Muscle layer of duodenum (tissue), 2 donors: ENCODE results near the gene TRMT10B.
"Not testable (repeated sequence)": the region's sequence is repeated elsewhere in the genome, so short reads cannot be mapped to it uniquely, and the experiment has no call there.

ENCODE experiments used
- H3K27ac ChIP-seq: one replicate; pipeline ENCODE4 v1.7.0; 2013; ENCODE audit warnings: mild to moderate bottlenecking, low read length
- H3K27me3 ChIP-seq: one replicate; pipeline ENCODE4 v1.7.0; 2013; ENCODE audit warnings: low read depth, mild to moderate bottlenecking, control low read depth, low read length
- H3K36me3 ChIP-seq, 2 donors: one replicate each; pipeline ENCODE4 v1.7.0; 2013; ENCODE audit warnings: low read length in 2 of 2, control low read depth in 1 of 2, mild to moderate bottlenecking in 1 of 2; ENCODE audit not compliant: insufficient read depth in 2 of 2, control insufficient read depth in 1 of 2
- H3K4me1 ChIP-seq, 2 donors: one replicate each; pipeline ENCODE4 v1.7.0; 2013; ENCODE audit warnings: low read length in 2 of 2, mild to moderate bottlenecking in 2 of 2, control low read depth in 1 of 2, moderate library complexity in 1 of 2; ENCODE audit not compliant: insufficient read depth in 2 of 2, control insufficient read depth in 1 of 2
- H3K4me3 ChIP-seq, 2 donors: one replicate each; pipeline ENCODE4 v1.7.0; 2013; ENCODE audit warnings: low read length in 2 of 2, low read depth in 1 of 2, mild to moderate bottlenecking in 1 of 2
- H3K9me3 ChIP-seq, 2 donors: one replicate each; pipeline ENCODE4 v1.7.0; 2013; ENCODE audit warnings: low read length in 2 of 2, control low read depth in 1 of 2, mild to moderate bottlenecking in 1 of 2; ENCODE audit not compliant: control insufficient read depth in 1 of 2
- donor health status: healthy.

TRMT10B gene

DNA sequence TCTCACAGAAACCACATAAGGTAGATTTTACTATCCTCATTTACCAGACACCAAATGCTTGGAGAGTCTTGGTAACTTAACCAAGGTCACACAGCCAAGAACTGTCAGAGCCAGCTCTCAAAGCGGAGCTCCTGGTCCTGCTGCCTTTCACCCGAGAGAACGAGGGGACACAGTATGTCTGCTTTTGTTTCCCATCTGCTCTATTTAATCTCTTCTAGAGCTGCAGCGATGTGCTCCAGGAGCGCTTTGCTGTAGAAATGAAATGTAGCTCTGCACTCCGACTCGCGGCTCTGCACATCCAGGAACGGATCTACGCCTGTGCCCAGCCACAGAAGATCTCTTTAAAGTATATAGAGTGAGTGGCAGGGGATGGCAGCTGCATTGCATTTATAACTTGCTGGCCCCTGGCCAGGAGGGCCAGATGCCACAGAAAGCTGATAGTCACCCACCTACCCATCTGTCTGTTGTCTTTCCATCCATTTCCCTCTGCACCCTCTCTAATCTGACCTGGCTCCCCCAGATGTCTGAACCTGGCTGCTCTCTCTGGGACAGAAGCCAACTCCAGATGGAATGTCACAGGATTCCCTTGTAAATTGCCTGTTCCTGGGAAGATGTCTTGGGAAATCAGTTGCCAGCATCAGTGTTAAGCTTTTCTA lies 21.4 kb upstream of the TRMT10B start:
- Histone ChIP-seq H3K4me3 (no peak overlapping the region), H3K36me3 (no peaks in the 10 kb centered on the region), H3K4me1 (no peaks in the 10 kb centered on the region)

GRCh38 chr9:37732952-37733351 lies 20.7 kb upstream of the TRMT10B start:
- no peaks in the 10 kb centered on the region for H3K4me1 ChIP-seq
- no peak overlapping the region for H3K27ac ChIP-seq
- no peaks in the 10 kb centered on the region for H3K36me3 ChIP-seq
- no peaks in the 10 kb centered on the region for H3K9me3 ChIP-seq
- H3K27me3 ChIP-seq = no peaks in the 10 kb centered on the region
- no peak overlapping the region for H3K4me3 ChIP-seq

More for the DNA sequence above, 21.4 kb upstream of the TRMT10B start:
- H3K27me3 ChIP-seq = no peaks in the 10 kb centered on the region
- no peak overlapping the region for H3K27ac ChIP-seq
- H3K9me3 ChIP-seq = no peaks in the 10 kb centered on the region

DNA sequence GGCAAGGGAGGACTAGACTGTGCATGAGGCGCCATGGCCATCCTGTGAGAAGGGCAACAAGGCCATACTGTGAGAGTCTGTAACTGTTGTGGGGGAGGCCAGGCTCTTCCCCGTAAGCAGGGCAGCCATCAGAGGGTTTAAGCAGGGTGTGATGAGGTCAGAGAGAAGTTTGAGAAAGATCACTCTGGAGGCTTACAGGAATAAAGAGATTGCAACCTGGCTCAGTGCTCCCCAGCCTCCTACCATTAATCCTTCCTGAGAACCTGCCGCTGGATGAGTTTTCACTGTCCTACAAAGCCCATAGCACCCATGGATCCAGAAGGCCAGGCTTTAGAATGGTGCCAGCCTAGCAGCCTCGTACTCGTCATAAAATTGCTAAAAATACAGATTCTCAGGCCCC lies 14.4 kb upstream of the TRMT10B start:
- H3K9me3 ChIP-seq = no peaks in the 10 kb centered on the region
- H3K4me3 ChIP-seq = no peak overlapping the region
- no peaks in the 10 kb centered on the region for H3K4me1 ChIP-seq
- H3K36me3 ChIP-seq = no peaks in the 10 kb centered on the region
- H3K27me3 ChIP-seq = no peaks in the 10 kb centered on the region
- no peak overlapping the region for H3K27ac ChIP-seq

GRCh38 chr9:37740128-37740527 lies 13.5 kb upstream of the TRMT10B start:
- Histone ChIP-seq H3K36me3 (no peaks in the 10 kb centered on the region), H3K27ac (no peak overlapping the region), H3K4me3 (no peak overlapping the region), H3K4me1 (no peaks in the 10 kb centered on the region), H3K9me3 (no peaks in the 10 kb centered on the region), H3K27me3 (no peaks in the 10 kb centered on the region)

DNA sequence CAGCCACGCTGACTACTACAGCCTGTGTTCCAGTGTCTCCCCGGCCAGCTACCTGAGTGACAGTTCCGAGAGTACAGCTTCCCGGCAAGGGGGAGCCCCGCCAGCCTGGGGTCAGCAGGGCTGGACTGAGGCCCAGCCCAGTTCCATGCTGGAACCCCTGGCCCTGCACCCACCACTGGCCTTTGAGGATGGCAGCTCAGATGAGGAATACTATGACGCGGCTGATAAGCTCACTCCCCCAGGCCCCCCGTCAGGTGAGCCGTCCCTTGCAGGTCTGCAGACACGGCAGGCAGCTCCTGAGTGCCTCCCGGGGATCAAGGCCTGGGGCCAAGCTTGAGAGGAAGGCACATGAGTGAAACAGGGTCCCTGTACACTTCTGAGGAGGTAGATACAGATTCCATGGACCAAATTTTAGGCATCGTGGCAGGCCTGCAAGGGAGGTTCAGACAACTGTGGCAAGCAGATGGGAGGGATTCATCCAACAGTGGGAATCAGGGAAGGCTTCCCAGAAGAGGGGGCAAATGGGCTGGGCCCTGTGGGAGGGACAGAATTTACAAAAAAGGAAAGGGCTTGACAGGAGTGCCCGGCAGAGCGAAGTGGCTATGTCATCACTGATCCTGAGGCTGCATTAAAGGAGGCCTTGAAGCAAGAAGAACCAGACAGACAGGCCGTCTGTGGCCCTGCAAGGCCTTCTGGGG lies 12.8 kb upstream of the TRMT10B start:
- no peaks in the 10 kb centered on the region for H3K4me1 ChIP-seq
- H3K4me3 ChIP-seq = no peak overlapping the region
- H3K27me3 ChIP-seq = no peaks in the 10 kb centered on the region
- no peaks in the 10 kb centered on the region for H3K36me3 ChIP-seq
- H3K27ac ChIP-seq = no peak overlapping the region
- H3K9me3 ChIP-seq = no peaks in the 10 kb centered on the region

DNA sequence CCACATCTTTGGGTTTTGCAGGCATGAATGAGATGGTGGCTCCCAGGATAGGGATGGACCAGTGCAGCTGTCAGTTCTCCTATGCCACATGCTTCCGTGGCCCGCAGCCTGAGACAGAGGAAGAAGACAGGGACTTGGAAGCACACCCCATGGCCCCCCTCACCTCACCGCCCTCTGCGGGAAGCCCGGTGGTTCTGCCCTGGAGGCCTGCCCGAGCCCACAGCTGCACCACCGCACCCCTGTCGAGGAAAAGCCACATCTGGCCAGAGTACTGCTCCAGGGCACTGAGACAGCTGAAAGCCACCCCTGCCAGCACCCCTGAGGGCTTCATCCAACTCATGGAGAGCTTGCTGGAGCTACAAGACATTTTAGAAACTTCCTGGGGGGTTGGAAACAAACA lies 7.6 kb upstream of the TRMT10B start:
- no peaks in the 10 kb centered on the region for H3K27me3 ChIP-seq
- H3K4me3 ChIP-seq = no peak overlapping the region
- H3K36me3 ChIP-seq = no peaks in the 10 kb centered on the region
- H3K27ac ChIP-seq = no peak overlapping the region
- no peaks in the 10 kb centered on the region for H3K9me3 ChIP-seq
- H3K4me1 ChIP-seq = no peaks in the 10 kb centered on the region

DNA sequence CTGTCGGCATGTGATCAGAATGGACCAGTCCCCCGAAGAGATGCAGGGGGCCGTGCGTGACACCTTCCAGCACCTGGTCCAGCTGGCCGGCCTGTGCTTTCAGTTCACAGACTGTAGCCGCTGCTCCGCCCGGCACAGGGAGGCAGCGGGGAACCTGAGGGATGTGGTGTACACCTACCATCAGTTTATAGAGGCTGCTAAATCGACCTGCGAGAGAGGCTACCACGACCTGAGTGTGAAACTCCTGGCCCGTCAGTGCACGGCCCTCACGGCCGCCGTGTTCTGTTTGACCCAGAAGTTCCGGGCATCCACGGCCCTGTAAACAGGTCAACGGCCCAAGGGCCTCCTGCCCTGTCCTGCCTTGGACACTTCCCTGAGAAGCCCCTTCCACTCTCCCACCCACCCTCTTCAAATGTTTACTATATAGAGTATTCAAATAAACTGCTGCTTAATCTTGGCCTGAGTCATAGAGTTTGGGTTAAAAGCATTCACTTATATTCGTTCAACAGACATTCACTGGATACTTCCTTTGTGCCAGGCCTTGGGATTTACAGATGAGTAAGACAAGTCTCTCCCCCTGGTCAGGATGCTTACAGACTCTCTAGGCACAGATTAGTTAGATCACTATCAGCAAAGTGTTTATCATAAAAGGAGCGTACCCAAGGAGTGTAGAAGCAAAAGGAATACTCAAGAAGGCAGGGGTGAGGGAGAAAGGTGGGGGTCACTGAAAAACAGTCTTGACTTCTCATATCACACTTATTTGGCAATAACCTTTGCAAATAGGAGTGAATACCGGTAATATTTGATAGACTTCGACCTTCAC lies 6.9 kb upstream of the TRMT10B start:
- Histone ChIP-seq H3K27me3 (no peaks in the 10 kb centered on the region), H3K27ac (no peak overlapping the region), H3K4me1 (no peaks in the 10 kb centered on the region), H3K4me3 (no peak overlapping the region), H3K36me3 (no peaks in the 10 kb centered on the region), H3K9me3 (no peaks in the 10 kb centered on the region)

DNA sequence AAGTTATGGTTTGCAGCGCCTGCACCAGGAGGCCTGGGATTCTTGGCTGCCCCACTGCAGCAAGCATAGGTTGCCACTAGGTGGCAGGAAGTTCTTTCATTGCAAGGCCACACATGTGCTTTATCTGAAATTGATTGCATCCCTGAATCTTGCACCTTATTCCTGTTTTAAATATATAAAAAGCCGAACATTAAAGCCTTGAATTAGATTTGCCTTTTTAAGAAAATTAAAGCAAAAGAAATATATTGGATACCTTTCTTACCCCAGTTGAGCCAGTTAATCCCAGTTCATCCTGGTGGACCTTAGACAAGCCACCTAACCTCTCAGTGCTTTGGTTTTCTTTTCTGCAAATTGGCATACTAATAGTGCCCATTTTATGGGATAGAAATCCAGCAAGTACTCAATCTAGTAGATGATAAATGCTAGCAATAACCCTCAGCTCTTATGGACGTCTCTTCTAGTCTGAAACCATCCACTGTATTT lies 6.3 kb upstream of the TRMT10B start:
- Histone ChIP-seq H3K4me1 (no peaks in the 10 kb centered on the region), H3K27me3 (no peaks in the 10 kb centered on the region), H3K4me3 (no peak overlapping the region), H3K9me3 (no peaks in the 10 kb centered on the region), H3K36me3 (no peaks in the 10 kb centered on the region), H3K27ac (no peak overlapping the region)

GRCh38 chr9:37749129-37749528 lies 4.5 kb upstream of the TRMT10B start:
- peaks cover 1 to 2% of the 10 kb centered on the region in 2 donors for H3K4me1 ChIP-seq
- H3K36me3 ChIP-seq = no peaks in the 10 kb centered on the region
- H3K4me3 ChIP-seq = no peak overlapping the region
- no peak overlapping the region for H3K27ac ChIP-seq
- no peaks in the 10 kb centered on the region for H3K9me3 ChIP-seq
- no peaks in the 10 kb centered on the region for H3K27me3 ChIP-seq

DNA sequence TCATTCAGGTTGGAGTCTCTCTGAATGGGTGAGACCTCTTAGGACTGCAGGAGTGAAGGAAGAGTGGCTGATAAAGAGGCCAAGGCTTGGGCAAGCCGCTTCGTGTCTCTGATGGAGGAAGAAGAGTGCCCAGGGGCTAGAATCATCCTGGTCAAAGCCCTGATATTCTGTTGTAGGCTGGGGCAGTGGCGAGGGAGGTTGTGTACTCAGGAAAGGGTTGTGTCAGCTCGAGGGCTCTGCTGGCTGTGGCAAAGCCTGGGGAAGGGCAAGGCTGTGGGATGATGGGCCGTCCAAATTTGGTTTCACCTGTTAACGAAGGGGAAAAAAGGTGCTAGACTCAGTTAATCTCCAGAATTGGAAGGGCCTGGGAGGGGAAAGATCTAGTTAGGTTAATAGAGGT lies 2.4 kb upstream of the TRMT10B start:
- Histone ChIP-seq H3K9me3 (no peaks in the 10 kb centered on the region), H3K27me3 (no peaks in the 10 kb centered on the region), H3K4me3 (no peak overlapping the region), H3K4me1 (peaks cover 6 to 11% of the 10 kb centered on the region in 2 donors), H3K36me3 (no peaks in the 10 kb centered on the region), H3K27ac (no peak overlapping the region)

DNA sequence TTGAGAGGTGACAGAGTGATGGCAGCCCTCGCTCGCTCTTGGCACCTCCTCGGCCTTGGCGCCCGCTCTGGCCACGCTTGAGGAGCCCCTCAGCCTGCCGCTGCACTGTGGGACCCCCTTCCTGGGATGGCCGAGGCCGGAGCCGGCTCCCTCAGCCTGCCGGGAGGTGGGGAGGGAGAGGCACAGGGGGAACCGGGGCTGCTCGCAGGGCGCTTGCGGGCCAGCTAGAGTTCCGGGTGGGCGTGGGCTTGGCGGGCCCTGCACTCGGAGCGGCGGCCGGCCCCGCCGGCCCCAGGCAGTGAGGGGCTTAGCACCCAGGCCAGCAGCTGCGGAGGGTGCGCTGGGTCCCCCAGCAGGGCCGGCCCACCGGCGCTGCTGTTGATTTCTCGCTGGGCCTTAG lies 1.9 kb upstream of the TRMT10B start:
- peaks cover 6 to 11% of the 10 kb centered on the region in 2 donors for H3K4me1 ChIP-seq
- not testable (repeated sequence) for H3K36me3 ChIP-seq, H3K27me3 ChIP-seq, H3K27ac ChIP-seq, H3K4me3 ChIP-seq, H3K9me3 ChIP-seq
